Activated T-cell treated with anti-CD3 and anti-CD28 coated beads for 4 hours (primary cell): ENCODE measurements around the gene TMEM248.
"Not testable (repeated sequence)": the region's sequence is repeated elsewhere in the genome, so short reads cannot be mapped to it uniquely, and the experiment has no call there.

ENCODE experiments used
- DNase-seq: peaks from one replicate; pipeline ENCODE4 v3.0.0-alpha.2; 2020

Gene TMEM248

DNA sequence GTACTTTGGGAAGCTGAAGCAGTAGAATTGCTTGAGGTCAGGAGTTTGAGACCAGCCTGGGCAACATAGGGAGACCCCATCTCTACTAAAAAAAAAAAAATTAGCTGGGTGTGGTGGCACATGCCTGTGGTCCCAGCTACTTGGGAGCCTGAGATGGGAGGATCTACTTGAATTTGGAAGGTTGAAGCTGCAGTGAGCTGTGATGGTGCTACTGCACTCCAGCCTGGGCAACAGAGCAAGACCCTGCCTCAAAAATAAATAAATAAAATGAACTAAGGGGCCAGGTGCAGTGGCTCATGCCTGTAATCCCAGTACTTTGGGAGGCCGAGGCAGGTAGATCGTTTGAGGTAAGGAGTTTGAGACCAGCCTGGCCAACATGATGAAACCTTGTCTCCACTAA, 9.8 kb upstream of the TMEM248 start:
- not testable (repeated sequence) for DNase-seq

DNA sequence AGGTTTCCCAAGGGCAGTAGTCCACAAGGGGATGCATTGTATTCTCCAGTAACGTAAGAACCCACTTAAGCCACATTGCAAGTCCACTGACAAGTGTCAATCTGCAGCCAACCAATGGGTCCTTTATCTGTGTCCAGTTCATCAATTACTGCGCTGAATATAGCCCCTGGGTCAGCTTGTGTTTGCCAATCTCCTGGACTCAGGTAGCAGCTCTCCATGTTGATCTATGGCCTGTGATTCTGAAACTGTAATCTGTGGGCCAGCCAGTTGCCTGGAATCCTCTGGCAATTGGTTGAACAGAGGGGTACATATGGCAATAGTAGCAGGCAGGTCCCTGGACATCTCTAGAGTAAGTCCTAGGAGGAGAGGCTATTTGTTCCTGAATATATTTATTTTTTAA, 8.8 kb upstream of the TMEM248 start:
- DNase-seq = no peak

DNA sequence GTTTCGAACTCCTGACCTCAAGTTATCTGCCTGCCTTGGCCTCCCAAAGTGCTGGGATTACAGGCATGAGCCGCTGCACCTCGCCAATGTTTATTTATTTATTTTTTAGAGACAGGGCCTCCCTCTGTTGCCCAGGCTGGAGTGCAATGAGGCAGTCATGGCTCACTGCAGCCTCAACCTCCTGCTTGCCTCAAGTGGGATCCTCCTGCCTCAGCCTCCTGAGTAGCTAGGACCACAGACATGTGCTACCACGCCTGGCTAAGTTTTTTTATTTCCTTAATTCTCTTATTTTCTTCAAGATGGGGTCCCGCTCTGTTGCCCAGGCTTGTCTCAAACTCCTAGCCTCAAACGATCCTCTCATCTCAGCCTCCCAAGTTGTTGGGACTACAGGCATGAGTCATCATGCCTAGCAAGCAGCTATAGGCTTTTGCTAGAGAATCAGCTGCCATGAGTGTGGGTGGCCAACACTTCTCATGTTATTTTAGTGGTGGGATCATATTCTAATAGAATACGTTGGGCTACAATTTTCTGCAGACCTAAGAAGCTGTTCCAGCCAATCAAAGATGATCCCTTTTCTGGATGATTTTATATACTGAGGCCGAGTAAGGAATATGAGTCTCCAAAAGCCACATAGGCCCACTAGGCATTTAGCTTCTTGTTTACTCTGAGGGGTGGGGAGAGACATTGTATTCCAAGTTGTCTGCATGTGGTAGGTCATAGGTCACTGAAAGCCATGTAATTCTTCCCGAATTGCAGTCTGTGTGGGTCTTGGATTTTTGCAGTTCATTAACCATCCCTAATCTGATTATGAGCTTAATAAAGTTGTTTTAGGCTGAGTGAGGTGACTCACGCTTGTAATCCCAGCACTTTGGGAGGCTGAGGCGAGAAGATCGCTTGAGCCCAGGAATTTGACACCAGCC, 7.6 kb upstream of the TMEM248 start:
- DNase-seq = no peak

DNA sequence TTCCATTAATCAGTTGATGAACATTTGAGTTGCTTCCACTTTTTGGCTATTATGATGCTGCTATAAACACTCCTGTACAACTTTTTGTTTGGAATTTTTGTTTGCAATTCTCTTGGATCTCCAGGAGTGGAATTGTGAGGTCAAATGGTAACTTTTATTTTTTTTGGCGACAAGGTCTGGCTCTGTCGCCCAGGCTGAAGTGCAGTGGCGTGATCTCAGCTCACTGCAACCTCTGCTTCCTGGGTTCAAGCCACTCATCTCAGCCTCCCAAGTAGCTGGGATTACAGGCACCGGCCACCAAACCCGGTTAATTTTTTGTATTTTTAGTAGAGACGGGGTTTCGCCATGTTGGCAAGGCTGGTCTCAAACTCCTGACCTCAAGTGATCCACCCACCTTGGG, 3.1 kb upstream of the TMEM248 start:
- not testable (repeated sequence) for DNase-seq

DNA sequence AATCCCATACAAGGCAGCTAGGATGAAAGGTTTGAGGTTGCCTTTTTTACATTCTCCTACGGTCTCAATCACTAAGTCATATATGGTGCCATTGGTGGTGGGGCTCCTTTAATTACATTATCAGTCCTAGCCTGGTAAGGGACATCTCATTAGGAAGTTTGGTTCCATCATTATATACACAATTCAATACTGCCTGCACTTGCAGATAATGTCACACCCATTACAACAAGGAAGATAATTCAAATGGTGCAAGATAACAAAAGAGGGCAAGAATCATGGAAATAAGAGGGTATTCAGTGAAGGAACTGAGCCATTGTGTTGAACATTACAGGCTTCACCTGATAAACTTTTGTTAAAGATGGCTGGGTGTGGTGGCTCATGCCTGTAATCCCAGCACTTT, 1.7 kb upstream of the TMEM248 start:
- no peak for DNase-seq

DNA sequence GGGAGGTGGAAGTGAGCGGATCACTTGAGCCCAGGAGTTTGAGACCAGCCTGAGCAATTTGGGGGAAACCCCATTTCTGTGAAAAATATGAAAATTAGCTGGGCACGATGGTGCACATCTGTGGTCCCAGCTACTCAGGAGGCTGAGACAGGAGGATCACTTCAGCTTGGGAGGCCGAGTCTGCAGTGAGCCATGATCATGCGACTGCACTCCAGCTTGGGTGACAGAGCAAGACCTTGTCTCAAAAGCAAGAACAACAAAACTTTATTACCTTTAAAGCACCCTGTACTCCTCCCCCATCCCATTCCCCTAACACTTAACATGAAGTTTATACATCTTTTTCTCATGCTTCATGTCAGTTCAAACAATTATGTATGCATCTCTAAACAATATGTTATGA, 1.3 kb upstream of the TMEM248 start:
- no peak for DNase-seq

DNA sequence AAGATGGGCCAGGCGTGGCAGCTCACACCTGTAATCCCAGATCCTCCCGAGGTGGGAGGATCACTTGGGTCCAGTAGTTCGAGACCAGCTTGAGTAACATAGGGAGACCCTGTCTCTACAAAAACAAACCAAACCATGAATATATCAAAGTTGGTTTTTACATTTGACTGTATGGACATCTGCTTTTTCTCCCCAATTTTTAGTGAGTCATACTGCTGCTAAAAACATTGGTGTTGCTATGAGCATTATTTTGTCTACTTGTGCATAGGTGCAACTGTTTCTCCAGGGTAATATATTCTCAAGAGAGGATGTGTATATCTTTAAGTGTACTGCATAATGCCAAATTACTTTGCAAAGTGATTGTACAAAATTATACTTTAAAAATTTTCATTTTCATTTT, 769 bp upstream of the TMEM248 start:
- no peak for DNase-seq

DNA sequence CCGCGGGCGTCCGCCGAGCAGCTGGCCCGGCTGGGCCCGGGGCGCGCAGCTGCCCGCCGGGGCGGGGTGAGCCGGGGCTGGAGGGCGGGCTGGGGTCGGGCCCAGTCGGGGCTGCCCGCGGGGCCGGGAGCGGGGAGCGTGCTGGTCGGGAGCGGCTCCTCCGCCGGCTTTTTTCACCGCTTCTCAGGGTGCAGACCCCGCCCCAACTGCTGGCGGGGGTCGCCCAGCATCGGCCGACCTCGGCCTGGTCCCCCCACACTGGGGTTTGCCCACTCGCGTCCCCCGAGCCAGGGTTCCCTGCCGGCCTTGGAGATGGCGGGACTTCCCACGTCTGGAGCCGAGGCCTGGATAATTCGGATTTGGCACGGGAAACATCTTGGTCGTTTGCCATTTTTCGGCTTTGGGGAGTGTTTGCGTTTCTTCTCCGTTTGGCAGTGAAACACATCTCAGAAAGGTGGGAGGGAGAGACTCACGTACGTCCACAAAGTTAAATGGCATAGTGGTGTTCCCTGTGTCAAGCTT, 432 bp downstream of the TMEM248 start:
- DNase-seq = peak; percentile 1

DNA sequence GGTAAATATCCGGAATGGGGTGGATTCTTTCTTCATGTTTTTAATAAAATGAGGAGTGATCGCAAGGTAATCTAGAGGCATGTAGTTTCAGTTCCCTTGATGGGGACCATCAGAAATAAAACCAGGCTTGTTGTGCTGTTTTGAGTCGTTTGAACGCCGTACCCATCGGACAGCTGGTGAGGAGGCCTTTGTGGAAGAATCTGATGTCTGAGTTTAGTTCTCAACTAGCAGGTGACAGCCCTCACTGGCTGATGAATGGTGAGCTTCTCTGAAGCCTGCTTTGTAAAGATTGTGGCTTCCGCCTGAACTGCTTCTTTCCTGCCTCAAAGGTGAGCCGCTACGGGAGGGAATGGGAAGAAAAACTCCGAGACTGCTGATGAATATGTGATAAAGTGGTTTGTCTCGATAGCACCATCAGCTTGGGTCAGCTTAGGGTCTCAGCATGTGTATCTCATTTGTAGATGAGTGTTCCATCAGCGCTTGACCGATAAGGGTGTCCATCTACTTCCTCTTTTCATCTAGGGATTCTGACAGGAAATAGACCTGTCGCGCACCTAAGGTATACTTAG, 977 bp downstream of the TMEM248 start:
- peak; percentile 2 for DNase-seq

DNA sequence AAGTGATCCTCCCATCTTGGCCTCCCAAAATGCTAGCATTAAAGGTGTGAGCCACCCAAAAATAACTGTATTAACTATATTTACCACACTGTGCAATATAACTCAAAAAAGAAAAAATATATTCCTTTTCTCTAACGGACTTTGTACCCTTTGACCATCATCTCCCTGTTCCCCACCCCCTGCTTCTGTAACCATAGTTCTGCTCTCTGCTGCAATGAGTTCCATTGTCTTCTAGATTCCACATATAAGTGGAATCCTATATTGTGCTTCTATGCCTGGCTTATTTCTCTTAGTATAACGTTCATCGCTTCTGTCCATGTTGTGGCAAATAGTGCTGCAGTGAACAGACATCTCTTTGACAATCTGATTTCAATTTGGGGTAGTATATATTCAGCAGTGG, 4.2 kb downstream of the TMEM248 start:
- DNase-seq = no peak

DNA sequence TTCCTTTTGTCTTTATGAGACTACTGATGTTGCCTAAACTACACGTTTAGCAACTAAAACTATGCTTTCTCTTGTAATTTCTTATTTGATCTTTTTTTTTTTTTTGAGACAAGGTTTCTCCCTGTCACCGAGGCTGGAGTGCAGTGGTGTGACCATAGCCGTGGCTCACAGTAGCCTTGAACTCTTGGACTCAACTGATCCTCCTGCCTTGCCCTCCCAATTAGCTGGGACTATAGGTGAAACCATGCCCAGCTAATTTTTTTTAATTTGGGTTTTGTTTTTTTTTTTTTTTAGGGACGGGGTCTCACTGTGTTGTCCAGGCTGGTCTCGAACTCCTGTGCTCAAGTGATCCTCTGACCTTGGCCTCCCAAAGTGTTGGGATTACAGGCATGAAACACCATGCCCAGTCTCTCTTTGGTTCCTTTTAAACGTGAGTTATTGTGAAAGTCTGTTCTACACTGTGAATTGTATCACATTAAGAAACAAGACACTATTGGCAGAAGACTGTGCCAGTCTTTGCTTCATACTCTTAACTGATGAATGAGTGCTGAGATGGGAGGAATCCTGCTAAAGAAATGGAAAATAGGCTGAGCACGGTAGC, 6.4 kb downstream of the TMEM248 start:
- no peak for DNase-seq

DNA sequence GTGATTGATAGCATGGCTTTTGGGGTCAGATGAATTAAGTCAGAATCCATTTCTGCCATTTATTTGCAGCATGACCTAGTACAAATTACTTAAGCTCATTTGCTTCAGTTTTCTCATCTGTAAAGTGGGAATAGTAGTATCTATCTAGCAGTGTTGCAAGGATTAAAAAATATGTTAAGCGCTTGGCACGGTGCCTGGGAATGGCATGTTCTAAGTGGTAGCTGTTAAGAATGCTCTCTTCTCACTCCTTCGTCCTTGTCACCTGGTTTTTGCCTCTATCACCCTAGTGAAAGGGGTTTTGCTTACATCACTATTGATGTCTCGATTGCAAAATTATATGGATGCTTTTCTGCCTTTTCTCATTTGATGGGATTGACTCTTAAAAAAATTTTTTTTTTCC, 7.4 kb downstream of the TMEM248 start:
- DNase-seq = no peak

DNA sequence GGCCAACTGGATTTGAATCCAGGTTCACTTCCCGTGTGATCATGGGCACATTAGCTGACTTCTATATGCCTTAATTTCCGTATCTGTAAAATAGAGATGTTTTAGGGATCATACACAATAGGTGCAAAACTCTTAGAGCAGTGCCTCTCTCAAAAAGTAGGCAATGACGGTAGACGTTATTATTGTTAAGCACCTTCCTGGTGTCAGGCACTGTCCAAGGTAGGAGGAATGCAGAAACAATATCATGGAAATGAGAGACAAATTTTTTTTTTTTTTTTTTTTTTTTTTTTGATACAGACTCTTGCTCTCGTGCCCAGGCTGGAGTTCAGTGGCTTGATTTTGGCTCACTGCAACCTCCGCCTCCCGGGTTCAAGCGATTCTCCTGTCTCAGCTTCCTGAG, 8.1 kb downstream of the TMEM248 start:
- no peak for DNase-seq

DNA sequence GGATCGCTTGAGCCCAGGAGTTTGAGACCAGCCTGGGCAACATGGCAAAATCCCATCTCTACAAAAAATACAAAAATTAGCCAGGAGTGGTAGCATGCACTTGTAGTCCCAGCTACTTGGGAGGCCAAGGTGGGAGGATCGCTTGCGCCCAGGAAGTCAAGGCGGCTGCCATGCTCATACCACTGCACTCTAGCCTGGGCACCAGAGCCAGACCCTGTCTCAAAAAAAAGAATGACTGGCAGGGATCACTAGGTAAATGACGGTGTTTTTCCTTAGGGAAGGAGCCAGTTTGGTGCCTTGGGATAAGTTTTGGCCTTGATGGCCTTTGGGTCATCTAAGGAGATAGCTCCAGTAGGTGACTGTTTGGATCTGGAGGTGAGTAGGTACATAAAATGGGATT, 8.9 kb downstream of the TMEM248 start:
- no peak for DNase-seq

DNA sequence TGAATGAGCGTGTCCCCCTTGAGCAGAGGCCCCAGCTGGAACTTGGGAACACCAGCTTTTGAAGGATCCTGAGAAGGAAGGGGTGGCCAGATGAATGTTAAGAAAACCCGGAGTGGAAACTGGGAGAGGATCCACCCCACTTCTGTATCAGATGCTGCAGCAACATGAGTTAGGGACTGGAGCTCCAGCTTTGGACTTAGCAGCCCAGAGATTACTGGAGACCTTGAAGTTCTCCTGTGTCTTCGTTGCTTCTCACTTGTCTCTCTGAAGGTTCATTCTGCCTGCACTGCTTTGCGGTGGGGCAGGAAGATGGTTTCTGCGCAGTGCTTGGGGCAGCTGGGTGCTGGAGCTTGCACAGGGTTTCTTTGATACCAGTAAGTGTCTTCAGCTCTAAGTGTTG, 9.3 kb downstream of the TMEM248 start:
- no peak for DNase-seq

DNA sequence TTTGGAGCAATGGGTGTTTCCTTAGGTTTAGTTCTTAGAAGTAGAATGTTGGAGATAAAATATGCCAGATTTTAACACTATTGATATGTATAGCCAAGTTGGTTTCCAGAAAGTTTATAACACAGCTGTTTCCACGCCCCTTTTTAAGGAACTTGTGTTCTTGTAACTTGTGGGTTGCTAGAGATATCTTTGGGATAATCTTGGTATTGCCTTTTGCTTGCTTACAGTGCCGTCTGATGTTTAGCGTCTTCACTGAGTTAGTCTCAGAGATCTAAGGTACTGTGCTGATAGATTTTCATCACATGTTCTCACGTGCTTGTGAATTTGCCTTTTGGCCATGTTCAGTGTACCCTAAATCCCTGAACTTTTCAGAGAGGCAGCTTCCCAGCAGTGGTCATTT, 12.4 kb downstream of the TMEM248 start:
- no peak for DNase-seq

DNA sequence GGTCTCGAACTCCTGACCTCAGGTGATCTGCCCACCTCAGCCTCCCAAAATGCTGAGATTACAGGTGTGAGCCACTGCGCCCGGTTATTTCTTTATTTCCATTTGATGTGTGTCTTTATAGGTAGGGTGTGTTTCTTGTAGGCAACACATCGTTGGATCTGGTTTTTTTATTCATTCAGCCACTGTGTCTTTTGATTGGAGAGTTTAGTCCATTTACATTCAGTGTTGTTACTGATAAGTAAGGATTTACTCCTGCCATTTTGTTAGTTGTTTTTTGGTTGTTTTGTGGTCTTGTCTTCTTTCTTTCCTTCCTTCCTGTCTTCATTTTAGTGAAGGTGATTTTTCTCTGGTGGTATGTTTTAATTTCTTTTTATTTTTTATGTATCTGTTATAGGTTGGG, 16.9 kb downstream of the TMEM248 start:
- no peak for DNase-seq

DNA sequence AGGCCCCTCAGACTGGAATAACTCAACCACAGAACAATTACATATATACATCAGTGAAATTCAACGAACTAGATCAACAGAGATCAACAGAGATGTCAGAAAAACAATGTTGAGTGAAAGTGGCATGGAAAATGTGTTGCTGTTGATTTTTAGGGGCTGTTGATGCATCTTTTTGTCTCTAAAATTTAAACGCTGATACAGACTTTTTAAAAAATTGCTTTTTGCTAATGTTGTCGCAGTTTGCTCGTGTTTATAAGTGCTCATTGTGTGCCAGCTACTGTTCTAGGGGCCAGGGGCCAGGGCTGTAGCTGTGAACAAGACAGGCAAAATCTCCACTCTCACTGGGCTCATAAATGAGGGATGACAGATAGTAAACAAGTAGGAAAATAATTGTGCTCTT, 18.3 kb downstream of the TMEM248 start:
- no peak for DNase-seq

DNA sequence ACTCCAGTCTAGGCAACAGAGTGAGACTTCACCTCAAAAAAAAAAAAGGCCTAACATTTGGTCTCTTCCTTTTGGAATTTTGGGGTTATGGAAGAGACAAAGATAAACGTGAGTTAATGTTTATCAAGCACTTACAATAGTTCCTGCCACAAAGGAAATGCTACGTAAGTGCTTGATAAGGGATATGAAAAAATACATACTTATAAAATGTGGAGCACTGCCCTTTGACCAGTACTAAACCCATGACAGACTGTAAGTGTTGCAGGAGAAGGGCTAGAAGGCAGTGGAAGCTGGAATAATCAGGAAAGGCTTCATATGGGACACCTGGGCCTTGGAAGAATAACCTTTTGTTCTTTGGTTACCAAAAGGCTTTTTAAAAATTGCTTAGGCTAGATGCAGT, 25.5 kb downstream of the TMEM248 start:
- DNase-seq = no peak

DNA sequence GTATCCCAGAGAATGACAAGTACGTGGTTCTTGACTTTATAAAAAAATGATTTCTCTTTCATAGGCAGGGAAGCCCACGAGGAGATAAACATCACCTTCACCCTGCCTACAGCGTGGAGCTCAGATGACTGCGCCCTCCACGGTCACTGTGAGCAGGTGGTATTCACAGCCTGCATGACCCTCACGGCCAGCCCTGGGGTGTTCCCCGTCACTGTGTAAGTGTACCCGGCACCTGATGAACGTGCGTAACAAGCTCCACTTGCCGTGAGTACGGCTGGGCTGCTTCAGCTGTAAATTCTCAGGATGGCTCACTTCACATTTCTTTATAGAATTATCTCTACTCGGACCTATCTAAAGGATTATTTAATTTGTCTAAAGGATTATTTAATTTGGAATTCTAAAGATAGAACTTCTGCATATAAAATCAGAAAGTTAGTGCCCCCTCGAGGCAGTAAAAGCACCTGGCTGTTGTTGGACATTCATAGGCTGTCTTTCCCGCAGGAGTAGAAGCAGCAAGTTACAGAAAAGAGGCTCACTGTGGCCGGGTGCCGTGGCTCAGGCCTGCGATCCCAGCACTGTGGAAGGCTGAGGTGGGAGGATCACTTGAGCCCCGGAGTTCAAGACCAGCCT, 27.6 kb downstream of the TMEM248 start:
- no peak for DNase-seq

DNA sequence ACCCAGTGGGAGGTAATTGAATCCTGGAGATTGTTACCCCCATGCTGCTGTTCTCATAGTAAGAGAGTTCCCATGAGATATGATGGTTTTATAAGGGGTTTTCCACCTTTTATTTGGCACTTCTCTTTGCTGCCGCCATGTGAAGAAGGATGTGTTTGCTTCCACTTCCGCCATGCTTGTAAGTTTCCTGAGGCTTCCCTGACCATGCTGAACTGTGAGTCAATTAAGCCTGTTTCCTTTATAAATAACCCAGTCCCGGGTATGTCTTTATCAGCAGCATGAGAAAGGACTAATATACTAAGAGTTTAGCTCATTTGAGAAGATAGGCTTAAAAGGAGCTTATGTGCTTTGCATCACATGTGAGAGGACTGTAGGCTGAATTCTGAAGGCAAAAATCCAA, 29.3 kb downstream of the TMEM248 start:
- no peak for DNase-seq

DNA sequence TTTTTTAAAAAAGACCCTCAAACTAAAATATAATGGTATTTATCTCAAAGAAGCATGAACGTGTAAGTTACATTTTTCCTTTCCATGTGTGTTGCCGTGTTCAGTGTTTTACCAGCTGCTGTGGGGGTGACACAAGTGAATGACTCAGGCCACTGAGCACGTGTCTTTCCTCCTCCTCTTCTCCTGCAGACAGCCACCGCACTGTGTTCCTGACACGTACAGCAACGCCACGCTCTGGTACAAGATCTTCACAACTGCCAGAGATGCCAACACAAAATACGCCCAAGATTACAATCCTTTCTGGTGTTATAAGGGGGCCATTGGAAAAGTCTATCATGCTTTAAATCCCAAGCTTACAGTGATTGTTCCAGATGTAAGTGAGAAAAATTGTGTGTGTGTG, 29.7 kb downstream of the TMEM248 start:
- DNase-seq = no peak

DNA sequence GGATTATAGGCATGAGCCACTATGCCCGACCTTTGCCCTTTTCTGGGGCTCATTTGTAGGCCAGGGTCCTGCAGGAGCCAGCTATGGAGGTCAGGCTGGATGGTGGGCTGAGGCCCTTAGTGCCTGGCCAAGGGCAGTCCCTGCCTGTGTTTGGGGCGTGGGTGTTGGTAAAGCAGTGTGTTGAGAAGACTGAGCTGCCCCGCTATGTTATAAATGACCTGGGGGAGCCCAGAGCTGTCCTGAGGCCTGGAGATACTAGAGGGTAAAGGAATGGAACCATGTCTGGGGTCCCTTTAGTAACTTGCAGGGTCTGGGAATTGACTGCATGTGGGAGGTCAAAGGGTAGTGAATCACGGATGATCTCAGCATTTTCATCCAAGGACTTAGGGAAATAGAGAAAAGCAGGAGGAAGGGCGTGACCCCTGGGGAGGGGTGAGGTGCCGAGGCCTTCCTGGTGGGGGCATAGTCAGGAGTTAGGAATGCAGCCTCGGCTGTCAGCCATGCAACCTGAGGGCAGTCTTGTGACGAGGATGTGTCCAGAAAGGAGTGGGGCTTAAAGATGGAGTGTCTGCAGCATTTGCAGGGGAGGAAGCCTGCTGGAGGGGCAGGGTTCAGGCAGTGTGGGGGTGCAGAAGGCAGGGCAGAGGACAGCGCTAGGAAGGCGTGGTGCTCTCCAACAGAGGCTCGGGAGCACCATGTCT, 31.5 kb downstream of the TMEM248 start:
- DNase-seq = no peak
